ENCODE data around the gene CADM2.

The CADM2 gene

GRCh38 chr3:85171976-85172375, 213.2 kb downstream of the CADM2 start:
- Histone ChIP-seq H3K9me3 (ENCODE audit: control insufficient read depth, insufficient read depth, low read depth, low read length) (no peaks in the 10 kb centered on the region), H3K4me3 (ENCODE audit: low read depth, low read length) (no peak overlapping the region), H3K27ac (ENCODE audit: extremely low read depth, low read depth, low read length) (no peak overlapping the region), H3K4me1 (ENCODE audit: control insufficient read depth, insufficient read depth, low read length) (no peaks in the 10 kb centered on the region), H3K36me3 (ENCODE audit: control insufficient read depth in 2 of 2, insufficient read depth in 1 of 2, low read length in 2 of 2) (no peaks in the 10 kb centered on the region)
- no peak for TF ChIP-seq ZNF623 (tag by site-specific recombination; IDR thresholded peaks at IDR 0.05)
- TF ChIP-seq ZNF214 (tag by site-specific recombination; IDR thresholded peaks at IDR 0.05; ENCODE audit: borderline replicate concordance) = no peak
- TF ChIP-seq YY1 (tag by site-specific recombination; IDR thresholded peaks at IDR 0.05) = no peak
- TF ChIP-seq ZNF169 (tag by site-specific recombination; IDR thresholded peaks at IDR 0.05) = no peak
- no peak for TF ChIP-seq ZBTB17 (tag by site-specific recombination; IDR thresholded peaks at IDR 0.05)
- no peak for TF ChIP-seq ZBTB11 (tag by site-specific recombination; conservative IDR thresholded peaks at IDR 0.05; ENCODE audit: low read depth)
- TF ChIP-seq PRDM6 (tag by site-specific recombination; IDR thresholded peaks at IDR 0.05) = no peak
- TF ChIP-seq ZNF660 (tag by site-specific recombination; IDR thresholded peaks at IDR 0.05) = no peak
- TF ChIP-seq ZNF48 (tag by site-specific recombination; IDR thresholded peaks at IDR 0.05) = no peak
- POLR2A ChIA-PET = no interaction called here
- CTCF ChIA-PET = no interaction called here

- Histone ChIP-seq H3K36me3 (ENCODE audit: control insufficient read depth in 2 of 2, insufficient read depth in 1 of 2, low read length in 2 of 2) (no peaks in the 10 kb centered on the region), H3K4me1 (ENCODE audit: control insufficient read depth, insufficient read depth, low read length) (no peaks in the 10 kb centered on the region), H3K9me3 (ENCODE audit: control insufficient read depth, insufficient read depth, low read depth, low read length) (no peaks in the 10 kb centered on the region), H3K4me3 (ENCODE audit: low read depth, low read length) (no peak overlapping the region), H3K27ac (ENCODE audit: extremely low read depth, low read depth, low read length) (no peak overlapping the region)
- POLR2A ChIA-PET = no interaction called here
- CTCF ChIA-PET = no interaction called here
- TF ChIP-seq PRDM2 (tag by site-specific recombination; IDR thresholded peaks at IDR 0.05; ENCODE audit: borderline replicate concordance) (no peak), ZSCAN16 (tag by site-specific recombination; IDR thresholded peaks at IDR 0.05) (no peak), ZNF670 (tag by site-specific recombination; IDR thresholded peaks at IDR 0.05; ENCODE audit: low read depth) (no peak), ELK4 (IDR thresholded peaks at IDR 0.05; ENCODE audit: borderline replicate concordance, low read depth, low read length) (no peak), KLF8 (tag by site-specific recombination; IDR thresholded peaks at IDR 0.05) (no peak), ZNF416 (tag by site-specific recombination; IDR thresholded peaks at IDR 0.05) (no peak), ZNF555 (tag by site-specific recombination; conservative IDR thresholded peaks at IDR 0.05) (no peak), SP3 (tag by site-specific recombination; IDR thresholded peaks at IDR 0.05) (no peak), ZNF121 (tag by site-specific recombination; IDR thresholded peaks at IDR 0.05) (no peak), ZNF488 (tag by site-specific recombination; IDR thresholded peaks at IDR 0.05) (no peak), ZNF175 (tag by site-specific recombination; IDR thresholded peaks at IDR 0.05) (no peak), ZNF239 (tag by site-specific recombination; IDR thresholded peaks at IDR 0.05) (no peak)
Measured at GRCh38 chr3:85176799-85177198, 218.0 kb downstream of the CADM2 start.
